Measurements from ENCODE around the gene PP2D1.
"Not testable (repeated sequence)": the region's sequence is repeated elsewhere in the genome, so short reads cannot be mapped to it uniquely, and the experiment has no call there.

PP2D1 gene

GRCh38 chr3:19970327-19970726 lies 41.7 kb downstream of the PP2D1 start:
- no peak overlapping the region for H3K4me3 ChIP-seq (ENCODE audit: low read depth, low read length)
- TF ChIP-seq POLR2A (IDR thresholded peaks at IDR 0.05; ENCODE audit: extremely low read depth, insufficient read length) (no peak), MYC (IDR thresholded peaks at IDR 0.05; ENCODE audit: low read depth, low read length) (no peak), CTCF (IDR thresholded peaks at IDR 0.05; ENCODE audit: low read depth, low read length) (no peak), MAX (IDR thresholded peaks at IDR 0.05; ENCODE audit: low read depth, low read length) (no peak)
- DNase-seq (ENCODE audit: low read depth), result no peak

- no peak for DNase-seq (ENCODE audit: low read depth)
- TF ChIP-seq POLR2A (IDR thresholded peaks at IDR 0.05; ENCODE audit: extremely low read depth, insufficient read length) (no peak), MAX (IDR thresholded peaks at IDR 0.05; ENCODE audit: low read depth, low read length) (no peak), MYC (IDR thresholded peaks at IDR 0.05; ENCODE audit: low read depth, low read length) (no peak), CTCF (IDR thresholded peaks at IDR 0.05; ENCODE audit: low read depth, low read length) (no peak)
- H3K4me3 ChIP-seq (ENCODE audit: low read depth, low read length), result no peak overlapping the region
Observed at GRCh38 chr3:19967812-19968211, 44.3 kb downstream of the PP2D1 start.

GRCh38 chr3:19967208-19967607 lies 44.9 kb downstream of the PP2D1 start:
- TF ChIP-seq MYC (IDR thresholded peaks at IDR 0.05; ENCODE audit: low read depth, low read length), result no peak
- no peak for TF ChIP-seq CTCF (IDR thresholded peaks at IDR 0.05; ENCODE audit: low read depth, low read length)
- TF ChIP-seq MAX (IDR thresholded peaks at IDR 0.05; ENCODE audit: low read depth, low read length), result no peak
- TF ChIP-seq POLR2A (IDR thresholded peaks at IDR 0.05; ENCODE audit: extremely low read depth, insufficient read length), result no peak
- no peak overlapping the region for H3K4me3 ChIP-seq (ENCODE audit: low read depth, low read length)
- no peak for DNase-seq (ENCODE audit: low read depth)

- TF ChIP-seq POLR2A (IDR thresholded peaks at IDR 0.05; ENCODE audit: extremely low read depth, insufficient read length), result no peak
- no peak for TF ChIP-seq MAX (IDR thresholded peaks at IDR 0.05; ENCODE audit: low read depth, low read length)
- no peak for TF ChIP-seq MYC (IDR thresholded peaks at IDR 0.05; ENCODE audit: low read depth, low read length)
- DNase-seq (ENCODE audit: low read depth), result no peak
- H3K4me3 ChIP-seq (ENCODE audit: low read depth, low read length), result no peak overlapping the region
Observed at GRCh38 chr3:19961960-19962359, 50.1 kb downstream of the PP2D1 start.

GRCh38 chr3:19960696-19961095 lies 51.4 kb downstream of the PP2D1 start:
- no peak for TF ChIP-seq CTCF (IDR thresholded peaks at IDR 0.05; ENCODE audit: low read depth, low read length)
- TF ChIP-seq POLR2A (IDR thresholded peaks at IDR 0.05; ENCODE audit: extremely low read depth, insufficient read length), result no peak
- TF ChIP-seq MAX (IDR thresholded peaks at IDR 0.05; ENCODE audit: low read depth, low read length), result no peak
- no peak for TF ChIP-seq MYC (IDR thresholded peaks at IDR 0.05; ENCODE audit: low read depth, low read length)
- no peak overlapping the region for H3K4me3 ChIP-seq (ENCODE audit: low read depth, low read length)
- no peak for DNase-seq (ENCODE audit: low read depth)

- no peak for TF ChIP-seq POLR2A (IDR thresholded peaks at IDR 0.05; ENCODE audit: extremely low read depth, insufficient read length)
- TF ChIP-seq MAX (IDR thresholded peaks at IDR 0.05; ENCODE audit: low read depth, low read length), result no peak
- TF ChIP-seq MYC (IDR thresholded peaks at IDR 0.05; ENCODE audit: low read depth, low read length), result no peak
- no peak for TF ChIP-seq CTCF (IDR thresholded peaks at IDR 0.05; ENCODE audit: low read depth, low read length)
- DNase-seq (ENCODE audit: low read depth), result no peak
Observed at GRCh38 chr3:19959505-19959904, 52.6 kb downstream of the PP2D1 start.

GRCh38 chr3:19957354-19957753 lies 54.7 kb downstream of the PP2D1 start:
- DNase-seq (ENCODE audit: low read depth); H3K4me3 ChIP-seq (ENCODE audit: low read depth, low read length): not testable (repeated sequence)

More at GRCh38 chr3:19959505-19959904, 52.6 kb downstream of the PP2D1 start:
- no peak overlapping the region for H3K4me3 ChIP-seq (ENCODE audit: low read depth, low read length)
